Esophagus muscularis mucosa (tissue), 4 donors: ENCODE results near the gene CDRT15.

Source experiments
- EP300 ChIP-seq: sonication (generic); formaldehyde crosslinking; IDR thresholded peaks from one replicate; pipeline ENCODE4 v1.6.1; 2017; ENCODE audit warnings: antibody characterized with exemption
- POLR2A ChIP-seq: fragments of 450-650 bp; IDR thresholded peaks from one replicate; pipeline ENCODE4 v1.6.1; 2017; ENCODE audit warnings: antibody characterized with exemption, moderate library complexity, mild to moderate bottlenecking, low read depth
- POLR2AphosphoS5 ChIP-seq, 2 donors: sonication (generic); formaldehyde crosslinking; IDR thresholded peaks; one replicate each; pipeline ENCODE4 v1.6.1; 2017; ENCODE audit warnings: antibody characterized with exemption in 2 of 2
- TF ChIP-seq, protein P1 (sequence below), 3 experiments: fragments of 200-600 bp in 2 of 3; fragments of 450-650 bp in 1 of 3; sonication (generic) in 2 of 3; IDR thresholded peaks; one replicate each; pipeline ENCODE4 v1.5.1; 2017 to 2019; ENCODE audit warnings: antibody characterized with exemption in 3 of 3, mild to moderate bottlenecking in 2 of 3, moderate library complexity in 1 of 3

DNA sequence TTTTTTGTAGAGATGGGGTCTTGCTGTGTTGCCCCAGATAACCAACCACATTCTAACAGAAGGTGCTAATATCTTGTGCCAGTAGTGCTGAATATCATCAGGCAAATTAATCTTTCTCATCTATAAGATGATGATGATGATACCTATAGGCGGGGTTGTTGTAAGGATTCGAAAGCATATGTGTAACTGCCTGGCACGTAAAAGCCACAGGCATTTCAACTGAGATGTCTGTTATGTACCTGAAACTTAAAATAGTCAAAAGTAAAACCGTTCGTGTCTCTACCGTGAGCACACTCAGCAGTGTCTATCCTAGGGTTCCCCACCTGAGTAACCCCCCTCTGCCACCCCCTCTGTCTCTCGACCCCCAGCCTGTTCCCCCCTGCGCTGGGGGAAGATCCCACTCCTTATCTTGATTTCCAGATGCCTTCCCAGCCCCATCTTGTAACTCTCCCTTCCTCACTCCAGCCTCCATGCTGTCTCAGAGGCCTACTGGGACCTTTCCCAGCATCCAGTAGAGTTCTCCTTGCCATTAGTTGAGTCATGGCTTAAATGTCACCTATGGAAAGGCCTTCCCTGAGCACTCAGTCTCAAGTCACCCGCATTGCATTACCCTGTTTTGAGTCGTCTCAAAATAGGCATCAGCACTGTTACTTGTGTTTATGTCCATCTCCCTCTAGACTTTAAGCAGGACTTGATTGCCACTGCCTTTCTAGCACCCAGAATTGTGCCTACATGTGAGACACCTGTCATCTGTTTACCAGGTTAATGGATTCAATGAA is 34.1 kb downstream of the CDRT15 start:
- TF ChIP-seq, protein P1, sequence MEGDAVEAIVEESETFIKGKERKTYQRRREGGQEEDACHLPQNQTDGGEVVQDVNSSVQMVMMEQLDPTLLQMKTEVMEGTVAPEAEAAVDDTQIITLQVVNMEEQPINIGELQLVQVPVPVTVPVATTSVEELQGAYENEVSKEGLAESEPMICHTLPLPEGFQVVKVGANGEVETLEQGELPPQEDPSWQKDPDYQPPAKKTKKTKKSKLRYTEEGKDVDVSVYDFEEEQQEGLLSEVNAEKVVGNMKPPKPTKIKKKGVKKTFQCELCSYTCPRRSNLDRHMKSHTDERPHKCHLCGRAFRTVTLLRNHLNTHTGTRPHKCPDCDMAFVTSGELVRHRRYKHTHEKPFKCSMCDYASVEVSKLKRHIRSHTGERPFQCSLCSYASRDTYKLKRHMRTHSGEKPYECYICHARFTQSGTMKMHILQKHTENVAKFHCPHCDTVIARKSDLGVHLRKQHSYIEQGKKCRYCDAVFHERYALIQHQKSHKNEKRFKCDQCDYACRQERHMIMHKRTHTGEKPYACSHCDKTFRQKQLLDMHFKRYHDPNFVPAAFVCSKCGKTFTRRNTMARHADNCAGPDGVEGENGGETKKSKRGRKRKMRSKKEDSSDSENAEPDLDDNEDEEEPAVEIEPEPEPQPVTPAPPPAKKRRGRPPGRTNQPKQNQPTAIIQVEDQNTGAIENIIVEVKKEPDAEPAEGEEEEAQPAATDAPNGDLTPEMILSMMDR (IDR thresholded peaks at IDR 0.05) = no peak
- TF ChIP-seq POLR2A (no peak), POLR2AphosphoS5 (IDR thresholded peaks at IDR 0.05) (no peak), EP300 (no peak)
